NK-92 (cell line): ENCODE data around the gene MYBPHL.
"Not testable (repeated sequence)": the region's sequence is repeated elsewhere in the genome, so short reads cannot be mapped to it uniquely, and the experiment has no call there.

ENCODE experiments used
- DNase-seq: peaks from one replicate; lab custom pipeline; 2025; ENCODE audit not compliant: unreplicated experiment; lab: John Stamatoyannopoulos, UW

MYBPHL gene

DNA sequence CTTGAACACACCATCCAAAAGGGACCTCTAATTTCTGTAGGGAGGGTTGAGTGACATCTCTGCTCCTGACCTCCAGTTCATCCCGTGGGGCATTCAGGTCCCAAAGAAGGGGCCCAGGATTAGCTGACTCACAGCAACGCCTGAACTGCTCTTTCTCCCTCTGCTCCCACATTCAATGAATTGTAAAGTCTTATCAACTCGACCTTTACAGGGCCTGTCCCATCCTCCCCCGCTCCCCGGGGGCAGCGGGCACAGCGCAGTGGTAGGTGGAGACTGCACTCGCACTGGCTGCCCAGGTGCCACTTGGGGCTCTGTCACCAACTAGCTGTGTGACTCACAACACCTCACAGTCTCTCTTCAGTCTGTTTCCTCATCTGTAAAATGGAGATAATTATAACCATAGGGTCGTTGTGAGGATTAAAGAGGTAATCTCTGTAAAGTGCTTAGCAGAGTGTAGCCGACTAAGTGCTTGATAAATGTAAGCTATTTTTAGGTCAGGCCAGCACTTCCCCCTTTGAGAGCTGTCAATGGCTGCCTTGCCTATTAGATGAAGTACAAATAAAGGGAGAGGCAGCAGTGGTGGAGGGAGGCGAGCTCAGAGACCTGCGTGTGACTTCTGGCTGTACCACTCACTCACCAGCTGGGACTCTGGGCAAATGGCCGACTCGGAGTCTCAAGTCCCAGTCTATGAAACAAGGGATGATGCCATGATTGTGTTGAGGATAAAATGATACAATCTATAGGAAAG is 637 bp upstream of the MYBPHL start:
- DNase-seq = no peak

DNA sequence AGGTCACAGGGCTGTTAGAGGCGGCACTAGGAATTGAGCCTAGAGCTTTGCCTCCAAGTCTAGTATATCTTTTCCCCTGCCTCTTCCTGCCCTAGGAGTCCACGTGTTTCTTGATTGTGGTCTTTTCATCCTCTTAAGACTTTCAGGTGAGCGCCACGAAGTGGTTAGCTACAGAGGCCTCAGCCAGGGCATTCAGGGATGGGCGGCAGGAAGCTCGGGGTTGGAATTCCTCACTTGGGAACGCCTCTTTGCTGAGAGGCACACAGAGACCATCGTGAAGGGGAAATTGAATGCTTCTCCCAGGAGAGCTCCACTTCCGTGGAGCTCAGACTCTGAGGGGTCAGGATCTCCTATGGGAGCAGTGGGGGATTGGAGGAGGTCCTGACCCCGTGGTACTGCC is 820 bp downstream of the MYBPHL start:
- not testable (repeated sequence) for DNase-seq

DNA sequence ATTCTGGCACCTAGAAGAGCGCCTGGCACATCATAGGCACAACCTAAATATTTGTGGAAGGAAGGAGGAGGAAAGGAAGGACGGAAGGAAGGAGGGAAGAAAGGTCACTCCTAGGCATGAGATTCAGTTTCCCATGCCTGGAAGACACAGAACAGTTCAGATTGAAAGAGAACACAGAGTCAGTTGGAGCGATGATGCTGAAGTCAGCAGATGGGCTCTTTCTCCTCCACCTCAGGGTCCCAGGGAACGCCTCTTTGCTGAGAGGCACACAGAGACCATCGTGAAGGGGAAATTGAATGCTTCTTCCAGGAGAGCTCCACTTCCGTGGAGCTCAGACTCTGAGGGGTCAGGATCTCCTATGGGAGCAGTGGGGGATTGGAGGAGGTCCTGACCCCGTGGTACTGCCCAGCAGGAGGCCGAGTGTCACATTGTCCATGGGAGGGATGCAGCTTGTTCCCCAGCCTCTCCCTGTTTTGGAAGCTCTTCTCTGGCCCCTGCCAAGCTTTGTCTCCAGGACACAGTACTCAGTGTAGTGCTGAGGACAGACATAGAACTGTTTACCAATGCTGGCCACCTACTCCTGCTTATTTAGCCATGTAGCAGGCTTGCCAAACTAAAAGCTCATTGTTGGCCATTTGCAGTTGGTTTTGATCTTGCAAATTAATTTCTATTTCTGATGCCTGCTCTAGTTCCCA is 2.4 kb downstream of the MYBPHL start:
- DNase-seq = no peak

DNA sequence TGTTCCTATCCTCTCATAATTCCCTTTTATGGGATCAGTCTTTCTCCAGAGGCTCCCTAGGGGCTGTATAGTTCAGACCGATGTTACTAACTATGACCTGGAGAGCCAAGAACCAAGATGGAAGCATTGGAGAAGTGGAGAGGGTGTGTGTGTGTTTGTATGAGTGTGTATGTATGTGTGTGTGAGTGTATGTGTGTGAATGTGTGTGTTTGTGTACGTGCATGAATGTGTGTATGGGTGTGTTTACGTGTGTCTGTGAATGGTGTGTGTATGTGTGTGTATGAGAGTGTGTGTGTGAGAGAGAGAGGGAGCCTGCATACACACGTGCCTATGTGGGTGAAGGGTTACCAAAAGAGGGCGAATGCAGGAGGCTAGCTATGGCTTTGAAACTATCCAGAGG is 4.9 kb downstream of the MYBPHL start:
- DNase-seq = no peak

DNA sequence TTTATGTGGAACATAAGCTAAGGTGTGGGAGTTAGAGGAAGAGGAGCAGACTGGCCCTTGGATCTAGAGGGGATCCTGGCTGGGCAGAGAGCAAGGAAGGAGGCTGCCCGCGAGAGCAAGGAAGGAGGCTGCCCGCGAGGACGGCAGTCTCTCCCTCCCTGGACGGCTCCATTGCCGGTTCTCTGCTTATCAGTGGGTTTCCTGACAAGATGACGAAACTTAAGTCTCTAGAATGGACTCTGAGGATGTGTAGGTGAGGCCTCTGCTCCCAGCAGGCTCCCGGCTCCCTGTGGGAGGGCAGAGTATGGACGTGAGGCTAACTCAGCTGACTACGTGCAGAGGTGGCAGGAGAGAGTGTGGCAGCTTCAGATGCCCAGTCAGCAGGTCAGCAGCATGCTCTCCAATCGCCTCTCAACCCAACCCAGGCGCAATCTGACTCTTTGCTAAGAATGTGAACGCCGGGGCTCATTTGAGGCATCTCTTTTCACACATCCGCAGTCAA is 6.1 kb downstream of the MYBPHL start:
- DNase-seq = no peak

DNA sequence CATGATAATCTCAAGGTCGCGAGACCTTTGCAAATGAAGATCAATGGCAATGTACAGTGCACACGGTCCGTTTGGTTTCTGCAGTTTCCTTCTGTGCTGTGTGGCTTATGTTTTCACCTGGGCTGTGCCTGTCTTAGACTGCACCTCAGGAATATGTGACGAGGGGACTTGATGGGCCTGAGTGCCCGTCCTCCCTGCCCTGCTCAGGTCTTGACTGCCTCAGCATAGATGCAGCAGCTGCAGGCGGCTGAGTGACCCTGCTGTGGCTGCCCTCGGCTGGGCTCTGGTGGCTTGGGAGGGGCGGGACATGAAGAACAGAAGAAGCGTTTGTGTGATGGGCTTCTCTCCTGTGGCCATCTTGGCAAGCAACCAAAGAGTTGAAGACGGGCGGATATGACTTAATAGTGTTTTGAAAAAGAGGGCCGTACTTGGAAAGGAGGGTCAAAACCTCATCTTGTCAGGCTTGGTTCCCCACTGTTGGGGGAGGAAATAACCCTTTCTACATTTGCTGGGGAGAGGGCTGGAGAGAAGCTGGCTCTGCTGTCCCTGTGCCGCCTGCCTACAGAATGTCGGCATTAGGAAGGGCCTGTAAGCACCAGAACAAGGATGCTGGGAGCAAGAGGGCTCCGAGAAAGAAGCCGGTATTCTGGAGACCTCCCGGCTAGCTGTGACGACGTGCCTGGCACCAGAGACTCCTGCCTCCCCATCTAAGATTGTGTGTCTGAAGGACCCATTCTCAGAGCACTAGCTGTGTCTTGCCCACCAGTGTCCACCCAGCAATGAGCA is 7.1 kb downstream of the MYBPHL start:
- no peak for DNase-seq

DNA sequence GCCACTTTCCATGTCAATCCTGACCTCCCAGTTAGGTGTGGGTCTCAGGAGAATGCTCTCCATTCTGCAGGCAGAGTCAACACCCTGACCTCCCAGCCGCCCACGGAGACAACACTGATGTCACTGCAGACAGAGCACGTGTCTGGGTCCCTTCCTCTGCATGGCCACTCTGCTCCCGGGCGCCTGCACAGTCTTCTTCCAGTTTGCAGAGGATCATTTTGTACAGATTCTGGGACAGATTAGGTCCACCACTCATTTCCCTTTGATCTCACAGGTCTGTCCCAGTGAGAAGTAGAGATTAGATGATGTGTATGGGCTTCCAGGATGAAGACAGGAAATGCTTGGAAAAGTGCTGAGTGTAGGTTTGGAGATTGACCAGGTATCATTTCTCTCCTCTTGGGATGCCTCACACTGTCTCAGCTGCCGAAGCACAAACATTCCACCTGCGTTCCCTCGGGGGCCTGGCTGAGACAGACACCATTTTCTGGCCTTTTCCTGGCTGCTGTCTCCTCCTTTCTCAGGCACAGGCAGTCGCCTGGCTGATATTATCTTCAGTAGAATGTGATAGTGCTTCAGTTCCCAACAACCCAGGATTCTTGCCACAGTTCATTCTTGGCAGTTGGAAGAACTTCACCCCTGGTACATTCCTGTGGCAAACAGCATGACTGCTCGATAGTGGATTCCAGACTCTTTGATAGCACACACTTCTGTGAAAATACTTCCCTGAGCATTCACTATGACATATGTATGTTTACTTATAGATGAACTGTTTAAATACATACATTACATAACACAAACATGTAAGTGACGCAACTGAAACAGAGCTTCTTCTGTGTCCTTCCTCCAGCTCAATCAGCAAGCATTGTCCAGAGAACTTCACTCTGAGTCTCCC is 7.9 kb downstream of the MYBPHL start:
- no peak for DNase-seq

DNA sequence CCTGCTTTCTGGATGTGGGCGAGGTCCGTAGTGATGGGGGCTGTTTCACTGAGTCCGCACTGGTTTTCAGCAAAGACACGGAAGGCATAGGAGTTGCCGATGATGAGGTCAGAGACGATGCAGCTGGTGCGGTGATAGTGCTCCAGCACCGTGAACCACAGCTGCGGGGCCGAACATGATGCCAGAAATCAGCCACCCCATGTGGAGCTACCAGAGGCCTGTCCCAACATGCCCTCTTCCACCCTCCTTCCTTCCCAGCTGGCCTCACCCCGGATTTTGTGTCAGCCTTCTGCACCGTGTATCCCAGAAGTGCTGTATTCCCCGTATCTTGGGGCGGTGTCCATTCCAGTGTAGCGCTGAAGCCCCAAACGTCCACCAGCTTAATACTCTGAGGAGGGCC is 10.0 kb downstream of the MYBPHL start:
- no peak for DNase-seq

DNA sequence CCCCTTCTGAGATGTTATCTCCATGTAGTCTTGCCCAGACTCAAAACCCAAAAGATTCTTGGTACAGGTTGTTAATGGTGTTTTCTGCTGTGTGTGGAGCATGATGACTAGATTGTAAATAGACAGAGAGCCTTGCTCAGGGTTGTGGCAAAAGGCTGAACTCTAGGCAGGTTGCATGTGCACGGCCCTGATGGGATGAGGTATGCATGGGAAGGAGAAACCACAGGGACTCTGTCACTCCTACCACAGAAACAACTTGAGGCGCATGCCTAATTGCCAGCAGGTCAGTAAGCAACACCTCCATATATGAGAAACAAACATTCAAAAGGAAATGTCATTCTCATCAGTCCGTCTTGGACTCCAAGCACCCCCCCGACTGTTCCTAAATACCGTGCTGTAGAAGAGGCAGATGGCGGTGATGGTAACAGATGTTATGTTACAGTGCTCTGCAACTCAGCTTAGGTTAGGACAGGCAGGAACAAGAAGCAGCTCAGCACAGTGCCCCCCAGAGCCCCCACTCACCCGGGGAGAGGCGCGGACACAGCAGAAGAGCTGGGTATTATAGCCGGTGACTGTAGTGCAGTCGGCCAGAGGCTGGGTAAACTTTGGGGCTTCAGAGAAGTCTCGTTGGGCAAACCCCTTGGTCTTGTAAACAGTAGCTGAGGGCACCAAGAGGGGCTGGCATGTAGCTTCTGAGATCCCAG is 10.9 kb downstream of the MYBPHL start:
- DNase-seq = no peak

DNA sequence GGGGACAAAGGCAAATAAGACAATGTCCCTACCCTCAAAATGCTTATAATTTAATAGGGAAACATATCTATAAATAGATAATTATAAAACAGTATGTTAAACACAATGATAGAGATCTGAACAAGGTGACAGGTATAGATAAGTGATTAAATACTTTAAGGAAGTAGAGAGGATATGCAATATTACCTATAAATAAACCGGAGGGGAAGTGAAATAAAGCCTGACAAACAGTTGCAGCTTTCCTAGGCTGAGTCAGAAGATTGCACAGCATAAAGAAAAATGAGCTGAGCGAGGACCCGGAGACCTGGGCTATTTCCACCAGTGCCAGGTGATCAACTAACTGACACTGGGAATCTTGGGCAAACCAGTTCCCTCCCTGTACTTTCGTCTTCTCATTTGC is 12.3 kb downstream of the MYBPHL start:
- DNase-seq = no peak

DNA sequence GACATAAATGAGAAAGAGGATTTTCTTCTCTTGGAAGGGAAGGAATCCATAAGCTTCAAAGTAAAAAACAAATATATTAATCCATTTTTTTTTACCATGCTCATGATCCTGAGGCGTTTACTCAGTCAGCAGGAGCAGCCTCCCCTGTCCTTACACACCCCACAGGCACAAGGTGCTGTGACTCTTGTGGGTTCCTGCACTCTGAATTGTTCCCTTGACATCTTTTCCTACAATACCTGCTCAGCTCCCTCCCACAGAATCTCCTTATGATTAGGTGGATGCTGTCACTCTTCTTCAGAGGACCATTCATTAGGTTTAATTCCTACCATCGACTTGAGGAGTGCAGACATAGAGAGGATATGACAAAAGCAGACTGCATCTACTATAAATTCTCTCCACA is 13.8 kb downstream of the MYBPHL start:
- DNase-seq = no peak

DNA sequence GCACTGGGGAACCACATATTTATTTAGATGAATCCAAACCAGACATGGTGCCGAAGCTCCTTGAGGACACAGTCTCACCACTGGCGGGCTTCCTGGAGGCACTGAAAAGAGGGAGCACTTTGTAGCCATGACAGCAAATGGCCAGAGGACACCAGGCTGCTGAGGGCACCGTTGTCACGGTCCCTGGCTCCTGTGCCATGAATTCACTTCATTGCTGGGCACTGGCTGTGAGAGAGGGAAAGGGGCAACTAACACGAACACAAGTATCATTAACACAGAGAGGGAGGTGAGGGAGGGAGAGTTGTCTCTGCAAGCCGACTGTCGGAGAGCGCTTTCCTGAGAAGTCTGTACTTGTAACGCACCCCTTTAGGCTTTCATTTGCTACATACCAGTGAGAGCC is 14.4 kb downstream of the MYBPHL start:
- DNase-seq = no peak

DNA sequence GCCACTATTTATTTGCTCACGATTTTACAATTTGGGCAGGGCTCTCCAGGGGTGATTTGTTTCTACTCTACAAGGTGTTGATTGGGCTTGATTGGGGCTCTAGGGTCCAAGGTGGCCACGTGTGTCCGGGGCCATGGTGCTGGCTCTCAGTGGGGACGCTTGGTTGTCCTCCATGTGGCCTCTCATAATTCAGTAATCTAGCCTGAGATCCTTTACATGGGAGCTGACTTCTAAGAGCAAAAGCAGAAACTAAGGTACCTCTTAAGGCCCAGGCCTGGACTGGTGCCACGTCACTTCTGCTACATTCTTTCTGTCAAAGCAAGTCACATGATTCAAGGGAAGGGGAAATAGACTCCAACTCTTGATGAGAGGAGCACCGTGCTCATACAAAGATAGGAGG is 15.8 kb downstream of the MYBPHL start:
- no peak for DNase-seq

DNA sequence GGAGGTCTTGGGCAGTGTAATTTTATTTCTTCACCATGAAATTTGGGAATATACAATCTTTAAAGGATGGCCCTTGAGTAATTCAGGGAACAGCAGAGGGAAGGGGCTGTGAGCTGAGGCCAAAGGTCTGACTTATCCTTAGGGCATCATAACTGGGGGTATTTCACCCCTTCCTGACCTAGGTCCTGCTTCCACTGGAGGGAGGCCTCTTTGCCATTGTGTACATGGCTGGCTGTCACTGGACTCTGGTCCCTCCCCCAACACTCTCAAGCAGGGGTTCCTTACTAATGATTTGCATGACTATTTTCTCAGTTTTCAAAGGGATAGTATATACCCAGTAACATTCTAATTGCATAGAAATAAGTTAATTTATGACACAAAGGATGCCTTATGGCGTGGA is 16.7 kb downstream of the MYBPHL start:
- DNase-seq = no peak

DNA sequence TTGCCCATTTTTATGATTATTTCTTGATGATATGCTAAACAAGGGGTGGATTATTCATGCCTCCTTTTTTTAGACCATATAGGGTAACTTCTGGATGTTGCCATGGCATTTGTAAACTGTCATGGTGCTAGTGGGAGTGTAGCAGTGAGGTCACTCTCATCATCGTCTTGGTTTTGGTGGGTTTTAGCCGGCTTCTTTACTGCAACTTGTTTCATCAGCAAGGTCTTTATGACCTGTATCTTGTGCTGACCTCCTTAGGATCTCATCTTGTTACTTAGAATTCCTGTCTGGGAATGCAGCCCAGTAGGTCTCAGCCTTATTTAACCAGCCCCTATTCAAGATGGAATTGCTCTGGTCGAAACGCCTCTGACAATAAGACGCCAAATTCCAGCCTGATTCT is 20.0 kb downstream of the MYBPHL start:
- DNase-seq = not testable (repeated sequence)

DNA sequence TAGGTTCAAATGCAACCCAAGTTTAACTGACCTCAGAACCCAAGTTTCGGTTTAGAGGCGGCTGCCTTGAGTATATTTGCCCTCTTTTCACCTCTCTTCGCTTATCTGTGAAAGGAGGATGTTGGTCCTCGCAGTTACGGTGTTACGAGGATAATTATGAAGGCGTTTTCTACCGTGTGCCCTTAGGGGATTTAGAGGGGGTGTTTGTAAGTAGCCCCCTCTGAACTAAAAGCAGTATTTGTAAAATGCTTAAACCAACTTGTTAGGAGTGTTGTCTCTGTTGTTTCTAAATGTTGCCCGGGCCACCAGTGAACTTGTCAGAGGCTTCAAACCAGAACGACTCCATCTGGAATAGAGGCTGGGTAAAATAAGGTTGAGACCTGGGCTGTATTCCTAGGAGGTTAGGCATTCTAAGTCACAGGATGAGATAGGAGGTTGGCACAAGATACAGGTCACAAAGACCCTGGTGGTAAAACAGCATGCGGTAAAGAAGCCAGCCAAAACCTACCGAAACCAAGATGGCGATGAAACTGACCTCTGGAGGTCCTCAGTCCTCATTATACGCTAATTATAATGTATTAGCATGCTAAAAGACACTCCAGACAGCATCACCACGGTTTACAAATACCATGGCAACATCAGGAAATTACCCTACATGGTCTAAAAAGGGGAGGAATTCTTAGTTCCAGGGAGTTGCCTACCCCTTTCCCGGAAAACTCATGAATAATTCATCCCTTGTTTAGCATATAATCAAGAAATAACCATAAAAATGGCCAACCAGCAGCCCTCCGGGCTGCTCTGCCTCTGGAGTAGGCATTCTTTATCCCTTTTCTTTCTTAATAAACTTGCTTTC is 22.8 kb downstream of the MYBPHL start:
- DNase-seq = no peak

DNA sequence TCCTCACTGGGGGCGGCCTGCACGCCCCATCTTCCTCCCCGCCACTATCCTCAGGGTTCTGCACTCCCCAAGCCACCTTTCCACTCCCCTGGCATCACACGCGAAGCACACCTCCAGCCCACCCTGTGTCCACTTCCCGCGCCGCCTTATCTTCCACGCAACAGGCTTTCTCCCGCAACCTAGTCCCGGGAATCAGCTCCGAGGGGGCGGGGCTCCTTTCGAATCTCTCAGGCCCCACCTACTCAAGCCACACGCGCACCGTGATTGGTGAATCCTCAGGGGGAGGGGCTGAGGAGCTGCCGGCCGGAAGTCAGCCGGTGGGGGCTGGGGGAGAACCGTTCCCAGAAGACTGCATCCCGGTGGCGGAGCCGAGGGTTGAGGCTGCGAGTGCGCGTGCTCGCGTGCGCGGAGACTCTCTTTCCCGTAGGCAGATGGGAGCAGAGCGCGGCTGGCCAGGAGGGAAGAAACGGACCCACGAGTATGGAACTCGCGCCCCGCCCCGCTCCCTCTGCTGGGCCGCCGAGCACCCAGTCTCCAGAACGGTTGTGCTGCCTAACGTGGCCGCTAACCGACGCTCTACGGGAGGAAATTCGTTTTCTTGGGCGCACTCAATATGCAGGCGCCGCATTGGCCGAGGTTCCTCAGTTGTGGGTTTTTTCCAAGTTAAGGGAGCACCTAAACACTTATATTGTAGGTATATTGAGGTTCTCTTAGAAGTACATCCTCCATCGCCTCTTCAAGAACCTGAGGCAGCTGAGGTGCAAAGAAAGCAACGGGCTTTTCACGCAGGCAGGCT is 23.7 kb downstream of the MYBPHL start, which contains the start of gene PSRC1:
PSRC1 (minus strand) TSS at position 194 of the 796 bp plus-strand sequence.
- peak; percentile 31 for DNase-seq

DNA sequence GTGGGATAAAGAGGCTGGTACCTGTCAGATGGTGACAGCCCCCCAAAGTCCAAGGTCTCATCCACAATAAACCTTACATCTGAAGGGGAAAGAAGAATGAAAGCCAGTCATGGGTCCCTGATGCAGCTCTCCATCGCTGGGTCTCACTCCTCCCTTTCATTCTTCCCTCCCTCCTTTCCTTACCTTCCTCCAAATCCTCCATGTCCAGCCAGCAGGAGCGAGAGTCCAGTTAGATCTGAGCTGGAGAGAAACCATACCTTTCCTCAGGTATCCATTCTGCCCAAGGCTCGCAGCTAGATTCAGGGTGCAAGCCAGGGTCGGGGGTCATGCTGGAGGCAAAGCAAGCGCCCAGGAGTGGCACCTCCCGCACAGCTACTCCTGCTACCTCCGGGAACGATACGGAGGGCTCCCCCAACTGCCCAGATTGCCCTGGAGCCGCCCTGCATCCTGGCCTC is 24.3 kb downstream of the MYBPHL start:
- no peak for DNase-seq
